CD4-positive, alpha-beta T cell treated with Interleukin-12 subunit alpha and Interleukin-12 subunit beta, for 1 hour (primary cell): Measurements from ENCODE around the gene FBXO28.

Experiments
- DNase-seq: peaks from one replicate; pipeline ENCODE4 v3.0.0-alpha.2; 2020

The FBXO28 gene

DNA sequence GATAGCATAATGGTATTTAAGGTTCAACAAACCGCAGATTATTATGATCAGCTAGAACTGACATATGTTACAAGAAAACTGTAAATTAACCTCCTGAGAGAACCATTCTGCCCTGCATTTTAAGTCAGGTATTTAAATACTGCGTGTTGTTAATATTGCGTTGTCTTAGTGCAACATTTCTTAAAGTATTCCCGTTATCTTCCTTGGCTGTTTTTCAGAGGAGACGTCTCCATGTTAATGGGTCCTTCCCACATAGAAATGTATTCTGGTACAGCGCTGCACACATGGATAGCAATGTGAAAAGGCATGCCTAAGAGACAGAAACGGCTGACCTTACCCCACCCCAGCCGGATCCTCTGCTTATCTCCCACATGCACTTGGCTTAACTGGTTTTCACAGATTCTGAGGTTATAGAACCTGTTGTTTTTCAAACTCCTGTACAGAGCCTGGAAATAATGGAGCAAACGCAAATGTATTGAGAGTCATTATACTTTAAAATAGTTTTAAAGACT, 46.3 kb downstream of the FBXO28 start:
- DNase-seq: no peak

DNA sequence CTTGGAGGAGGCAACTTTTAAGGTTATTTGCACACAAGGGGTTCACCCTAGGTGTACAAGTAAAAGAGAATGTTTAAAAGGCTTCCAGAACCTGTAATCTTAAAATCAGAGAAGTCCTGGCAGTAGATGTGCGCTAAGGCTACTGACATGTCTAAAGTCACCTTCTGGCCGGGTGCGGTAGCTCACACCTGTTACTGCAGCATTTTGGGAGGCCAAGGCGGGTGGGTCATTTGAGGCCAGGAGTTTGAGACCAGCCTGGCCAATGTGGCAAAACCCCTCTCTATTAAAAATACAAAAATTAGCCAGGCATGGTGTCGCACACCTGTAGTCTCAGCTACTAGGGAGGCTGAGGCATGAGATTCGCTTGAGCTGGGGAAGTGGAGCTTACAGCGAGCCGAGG, 48.9 kb downstream of the FBXO28 start:
- no peak for DNase-seq

DNA sequence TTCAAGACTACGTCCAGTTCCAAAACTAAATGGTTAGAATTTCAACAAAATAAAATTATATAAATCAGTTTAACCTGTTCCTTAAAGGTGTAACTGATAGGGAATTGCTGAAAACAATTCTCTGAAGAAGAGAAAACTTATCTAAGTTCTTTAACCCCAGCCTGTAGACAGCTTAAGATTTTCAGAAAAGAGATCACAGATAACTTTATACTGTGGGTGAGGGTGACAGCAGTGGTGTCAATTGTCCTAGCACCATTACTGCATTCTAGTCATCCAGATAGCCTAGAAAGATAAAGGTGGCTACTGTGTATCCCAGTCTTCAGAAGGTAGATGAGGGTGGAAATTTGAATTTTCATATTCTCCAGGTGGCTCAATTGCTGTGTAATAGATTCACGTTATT, 49.4 kb downstream of the FBXO28 start:
- no peak for DNase-seq

DNA sequence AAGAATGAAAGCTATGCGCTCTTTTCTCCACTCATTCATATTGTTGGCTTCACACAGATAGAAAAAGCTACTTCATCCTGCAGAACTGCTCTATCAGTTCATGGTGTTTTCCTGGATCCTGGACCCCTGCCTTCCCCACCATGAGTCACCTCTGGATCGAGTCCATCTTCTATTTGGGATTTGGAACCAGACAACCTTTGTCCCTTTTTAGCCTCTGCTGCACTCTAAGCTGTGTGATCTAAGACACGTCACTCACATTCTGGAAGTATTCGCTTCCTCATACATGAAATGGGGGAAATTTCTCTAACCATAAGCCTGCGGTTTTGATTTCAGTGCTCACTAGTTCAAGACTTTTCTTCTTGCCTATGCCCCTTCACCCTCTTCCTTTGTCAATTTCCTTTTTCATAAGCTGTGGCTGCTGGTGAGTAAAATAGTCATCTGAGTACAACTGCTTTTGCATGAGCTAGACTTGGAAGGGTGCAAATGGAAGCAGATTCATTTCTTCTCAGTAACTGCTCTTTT, 55.0 kb downstream of the FBXO28 start:
- peak; percentile 61 for DNase-seq

DNA sequence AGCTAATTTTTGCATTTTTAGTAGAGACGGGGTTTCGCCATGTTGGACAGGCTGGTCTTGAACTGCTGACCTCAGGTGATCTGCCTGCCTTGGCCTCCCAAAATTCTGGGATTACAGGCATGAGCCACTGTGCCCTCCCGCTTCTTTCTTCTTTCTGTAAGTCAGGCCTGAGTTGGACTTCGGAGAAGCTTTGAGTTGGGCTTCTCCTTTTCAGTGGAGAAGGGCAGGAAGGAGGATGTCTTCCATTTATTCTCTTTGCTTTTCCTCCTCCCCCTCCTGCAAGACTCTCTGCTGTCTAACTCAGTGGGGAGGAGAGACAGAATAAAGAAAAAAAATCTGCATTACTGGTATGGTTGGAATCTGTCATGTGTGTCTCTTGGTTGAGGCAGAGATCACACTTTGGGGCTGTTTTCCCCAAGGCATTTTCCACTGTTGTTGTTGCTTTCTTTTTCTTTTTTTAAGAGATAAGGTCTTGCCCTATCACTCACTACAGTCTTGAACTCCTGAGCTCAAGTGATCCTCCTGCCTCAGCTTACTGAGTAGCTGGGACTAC, 55.9 kb downstream of the FBXO28 start:
- DNase-seq: no peak

DNA sequence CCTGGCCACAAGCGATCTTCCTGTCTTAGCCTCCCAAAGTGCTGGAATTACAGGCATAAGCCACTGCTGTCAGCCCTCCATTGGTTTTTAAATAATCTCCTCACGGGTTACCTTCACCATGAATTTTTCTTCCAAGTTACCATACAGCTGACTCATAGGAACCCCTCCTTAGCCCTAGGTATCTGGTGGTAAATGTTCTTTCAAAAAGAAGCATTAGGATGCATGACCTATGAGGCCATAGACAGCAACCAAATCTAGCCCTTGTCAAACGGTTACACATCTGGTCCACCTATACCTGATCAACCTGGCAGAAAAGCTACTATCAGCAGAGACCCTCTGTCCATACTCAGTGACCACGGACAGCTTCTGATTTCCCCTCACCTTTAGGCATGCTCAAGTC, 56.4 kb downstream of the FBXO28 start:
- DNase-seq: no peak

DNA sequence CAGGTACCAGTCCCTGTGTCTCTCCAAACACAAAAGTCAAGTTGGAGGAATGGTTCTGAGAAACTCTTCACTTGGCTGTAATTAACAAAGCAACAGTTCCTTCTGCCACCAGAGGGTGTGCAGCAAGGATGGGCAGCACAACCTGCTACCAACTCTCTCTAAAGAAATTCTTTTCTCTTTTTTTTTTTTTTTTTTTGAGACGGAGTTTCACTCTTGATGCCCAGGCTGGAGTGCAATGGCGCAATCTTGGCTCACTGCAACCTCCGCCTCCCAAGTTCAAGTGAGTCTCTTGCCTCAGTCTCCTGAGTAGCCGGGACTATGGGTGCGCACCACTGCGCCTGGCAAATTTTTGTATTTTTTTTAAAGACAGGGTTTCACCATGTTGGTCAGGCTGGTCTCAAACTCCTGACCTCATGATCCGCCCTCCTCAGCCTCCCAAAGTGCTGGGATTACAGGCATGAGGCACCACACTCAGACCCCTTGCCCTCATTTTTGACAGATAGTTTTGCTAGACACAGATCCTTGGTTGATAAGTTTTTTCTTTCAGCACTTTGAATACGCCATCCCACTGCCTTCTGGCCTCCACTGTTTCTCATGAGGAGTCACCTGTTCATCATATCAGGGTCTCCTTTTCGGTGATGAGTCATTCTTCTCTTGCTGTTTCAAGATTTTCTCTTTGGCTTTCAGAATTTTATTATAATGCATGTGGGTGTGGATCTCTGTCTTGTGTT, 57.0 kb downstream of the FBXO28 start:
- peak; percentile 60 for DNase-seq

DNA sequence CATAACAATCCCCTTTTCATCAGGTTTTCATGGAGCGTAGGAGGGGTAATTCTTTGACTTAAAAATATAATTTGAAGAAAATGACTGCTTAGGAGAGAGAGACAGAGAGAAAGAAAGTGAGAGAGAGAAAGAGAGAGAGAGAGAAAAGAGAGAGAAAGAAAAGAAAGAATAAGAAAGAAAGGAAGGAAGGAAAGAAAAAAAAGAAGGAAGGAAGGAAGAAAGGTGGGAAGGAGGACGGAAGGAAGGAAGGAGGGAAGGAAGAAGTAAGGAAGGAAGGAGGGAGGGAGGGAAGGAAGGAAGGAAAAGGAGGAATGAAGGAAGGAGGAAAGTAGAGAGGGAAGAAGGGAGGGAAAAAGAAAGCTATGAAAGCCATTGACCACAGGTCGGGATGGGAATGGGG, 58.3 kb downstream of the FBXO28 start:
- DNase-seq: no peak

DNA sequence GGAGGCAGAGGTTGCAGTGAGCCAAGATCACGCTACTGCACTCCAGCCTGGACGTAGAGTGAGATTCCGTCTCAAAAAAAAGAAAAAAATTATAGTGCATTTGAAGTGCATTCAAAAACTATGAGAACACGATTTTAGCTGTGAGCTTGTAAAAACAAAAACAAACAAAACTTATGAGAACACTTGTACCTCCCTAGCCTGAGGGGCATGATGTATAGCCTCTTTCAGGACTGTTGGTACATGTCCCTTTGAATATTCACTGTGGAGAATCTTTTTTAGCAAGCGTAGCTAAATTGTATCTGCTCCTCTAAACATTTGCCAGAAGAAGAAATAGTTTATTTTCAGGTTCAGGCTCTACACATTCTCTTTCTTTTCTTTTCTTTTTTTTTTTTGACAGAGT, 59.6 kb downstream of the FBXO28 start:
- DNase-seq: no peak

DNA sequence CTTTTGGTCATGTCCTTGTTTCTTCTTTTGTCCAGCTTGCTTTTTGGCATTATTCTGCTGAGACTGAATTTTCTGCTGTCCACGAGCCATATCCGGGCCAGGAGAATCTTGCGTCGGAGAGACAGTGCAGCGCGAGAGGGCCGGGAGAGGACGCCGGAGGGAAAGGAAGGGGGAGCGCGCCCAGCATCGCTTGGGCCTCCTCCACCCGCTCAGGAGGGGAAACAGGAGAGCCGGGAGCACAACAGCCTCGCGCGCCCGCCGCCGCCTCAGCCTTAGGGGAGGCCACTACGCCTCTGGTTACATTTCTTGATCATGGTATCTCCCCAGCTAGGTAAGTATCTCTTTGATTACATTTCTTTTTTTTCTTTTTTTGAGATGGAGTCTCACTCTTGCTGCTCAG, 61.7 kb downstream of the FBXO28 start:
- peak; percentile 62 for DNase-seq

DNA sequence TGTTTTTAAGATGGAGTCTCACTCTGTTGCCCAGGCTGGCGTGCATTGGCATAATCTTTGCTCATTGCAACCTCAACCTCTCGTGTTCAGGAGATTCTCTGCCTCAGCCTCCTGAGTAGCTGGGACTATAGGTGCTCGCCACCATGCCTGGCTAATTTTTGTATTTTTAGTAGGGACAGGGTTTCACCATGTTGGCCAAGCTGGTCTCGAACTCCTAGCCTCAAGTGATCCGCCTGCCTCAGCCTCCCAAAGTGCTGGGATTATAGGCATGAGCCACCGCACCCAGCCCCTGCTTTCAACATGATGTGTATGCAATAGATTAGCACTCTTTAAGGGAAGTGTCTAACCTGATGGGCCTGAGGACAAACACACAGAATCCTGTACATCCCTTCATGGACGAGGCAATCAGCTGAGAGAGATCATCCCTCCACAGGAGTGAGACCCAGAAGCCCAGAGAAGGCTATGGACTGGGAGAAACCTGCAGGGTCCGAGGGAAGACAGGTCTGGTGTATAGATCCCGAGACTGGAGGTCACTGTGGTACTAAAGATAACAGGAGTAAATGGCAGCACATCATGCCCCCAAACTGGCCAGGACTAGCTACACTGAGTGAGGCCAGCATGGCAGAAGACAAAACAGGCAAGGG, 63.6 kb downstream of the FBXO28 start:
- DNase-seq: no peak

DNA sequence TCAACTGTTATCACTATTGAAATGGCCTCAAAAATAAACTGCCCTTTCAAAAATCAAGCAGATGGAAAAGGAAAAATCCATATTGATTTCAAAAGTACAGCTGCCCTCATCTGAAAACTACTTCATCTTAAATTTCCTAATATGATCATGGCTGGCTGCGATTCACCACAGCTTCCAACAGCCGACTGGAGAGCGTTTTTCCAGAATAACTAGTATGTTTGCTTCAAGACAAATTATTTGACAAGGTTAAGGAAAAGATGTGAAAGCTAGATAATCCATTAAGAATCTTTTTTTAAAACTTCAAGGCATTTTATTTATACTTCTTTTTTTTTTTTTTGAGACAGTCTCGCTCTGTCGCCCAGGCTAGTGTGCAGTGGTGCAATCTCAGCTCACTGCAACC, 65.0 kb downstream of the FBXO28 start:
- no peak for DNase-seq

DNA sequence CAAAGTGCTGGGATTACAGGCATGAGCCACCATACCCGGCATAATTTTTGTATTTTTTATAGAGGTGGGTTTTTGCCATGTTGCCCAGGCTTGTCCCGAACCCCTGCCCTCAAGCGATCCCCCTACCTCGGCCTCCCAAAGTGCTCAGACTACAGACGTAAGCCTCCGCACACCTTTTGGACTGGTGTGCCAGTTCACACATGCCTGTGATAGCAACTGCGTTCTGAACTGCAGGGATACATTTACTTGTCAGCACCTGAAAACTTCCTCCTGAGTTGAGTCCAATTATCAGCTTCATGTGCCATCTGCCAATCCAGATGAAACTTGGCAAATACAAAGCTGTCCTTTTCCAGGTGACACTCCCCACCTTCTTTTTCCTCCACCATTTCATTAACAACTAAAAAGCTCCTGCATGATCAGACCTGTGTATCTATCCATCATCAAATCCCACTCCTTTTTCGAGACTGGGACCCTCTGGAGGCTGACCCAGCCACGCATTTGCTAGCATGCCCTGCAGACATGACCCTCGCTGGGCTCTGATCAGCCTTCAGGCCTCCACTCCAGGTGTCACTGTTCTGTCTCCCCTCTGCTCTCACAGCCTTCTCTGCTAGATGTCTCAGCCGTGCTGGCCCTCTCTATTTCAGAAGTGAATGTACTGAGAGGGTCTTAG, 67.0 kb downstream of the FBXO28 start:
- DNase-seq: no peak

DNA sequence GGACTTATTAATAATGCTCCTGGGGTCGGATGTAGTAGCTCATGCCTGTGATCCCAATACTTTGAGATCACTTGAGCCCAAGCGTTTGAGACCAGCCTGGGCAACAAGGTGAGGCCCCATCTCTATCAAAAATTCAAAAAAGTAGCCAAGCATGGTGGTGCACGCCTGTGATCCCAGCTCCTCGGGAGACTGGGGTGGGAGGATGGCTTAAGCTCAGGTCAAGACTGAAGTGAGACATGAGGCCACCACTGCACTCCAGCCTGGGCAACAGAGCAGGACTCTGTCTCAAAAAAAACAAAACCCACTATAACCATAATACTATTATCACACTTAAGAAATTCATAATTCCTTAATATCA, 67.5 kb downstream of the FBXO28 start:
- DNase-seq: no peak

DNA sequence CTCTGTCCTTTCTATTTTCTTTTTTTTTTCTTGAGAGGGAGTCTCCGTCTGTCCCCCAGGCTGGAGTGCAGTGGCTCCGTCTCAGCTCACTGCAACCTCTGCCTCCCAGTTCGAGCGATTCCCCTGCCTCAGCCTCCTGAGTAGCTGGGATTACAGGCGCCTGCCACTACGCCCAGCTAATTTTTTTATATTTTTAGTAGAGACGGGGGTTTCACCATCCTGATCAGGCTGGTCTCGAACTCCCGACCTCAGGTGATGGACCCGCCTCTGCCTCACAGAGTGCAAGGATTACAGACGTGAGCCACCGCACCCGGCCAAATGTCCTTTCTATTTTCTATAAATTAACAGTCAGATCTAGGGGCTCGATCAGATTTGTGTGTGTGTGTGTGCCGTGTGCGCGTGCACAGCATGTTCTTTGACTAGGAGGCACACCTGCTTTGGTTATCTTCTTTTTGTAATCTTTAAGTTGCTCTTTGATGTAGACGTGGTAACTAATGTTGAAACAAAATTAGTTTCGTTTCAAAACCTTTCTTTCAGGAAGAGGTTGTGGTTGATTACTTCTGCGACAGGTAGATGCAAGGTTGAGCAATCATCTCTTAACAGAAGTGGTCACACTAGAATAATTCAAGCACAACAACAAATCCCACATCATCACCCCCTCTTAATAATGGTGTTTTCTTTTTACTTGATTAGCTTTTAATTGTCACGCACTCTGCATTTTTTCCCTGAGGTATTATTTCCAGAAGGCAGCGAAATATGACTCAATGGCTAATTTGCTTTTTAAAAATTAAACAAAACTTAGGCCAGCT, 68.3 kb downstream of the FBXO28 start:
- peak; percentile 79 for DNase-seq

DNA sequence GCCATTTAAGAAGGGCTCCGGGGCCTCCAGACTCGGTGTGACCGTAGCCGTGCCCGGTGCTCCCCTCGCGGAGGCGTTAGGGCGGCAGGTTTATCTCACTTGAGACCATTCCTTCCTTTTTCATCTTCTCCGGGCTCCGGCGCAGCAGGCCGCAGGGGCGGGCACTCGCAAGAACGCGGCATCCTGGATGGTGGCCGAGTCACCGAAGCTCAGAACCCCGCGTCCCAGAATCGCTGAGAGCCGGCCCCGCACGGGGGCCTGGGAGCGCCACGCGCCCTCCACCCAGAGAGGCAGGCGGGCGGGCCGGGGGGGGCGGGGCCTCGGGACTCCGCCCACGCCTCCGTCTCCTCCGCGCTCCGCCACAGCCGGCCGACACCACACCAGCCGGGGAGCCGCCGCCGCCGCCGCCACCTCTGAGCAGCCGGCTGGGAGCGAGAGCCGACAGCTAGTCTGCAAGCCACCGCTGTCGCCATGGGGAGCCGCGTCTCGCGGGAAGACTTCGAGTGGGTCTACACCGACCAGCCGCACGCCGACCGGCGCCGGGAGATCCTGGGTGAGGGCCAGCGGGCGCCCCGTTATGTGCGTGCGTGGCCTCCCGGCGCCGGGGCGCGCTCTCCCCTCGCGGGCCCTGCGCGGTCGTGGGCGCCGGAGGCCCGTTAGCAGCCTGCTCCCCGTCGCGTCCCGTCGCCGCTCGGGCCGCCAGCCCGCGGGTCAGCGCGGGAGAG, 69.1 kb downstream of the FBXO28 start, which contains the start of gene DEGS1:
Gene DEGS1, plus strand, starts transcription at position 375 of the 725 bp plus-strand sequence. Its CDS starts 97 bp downstream, at position 472.
- peak; percentile 87 for DNase-seq

DNA sequence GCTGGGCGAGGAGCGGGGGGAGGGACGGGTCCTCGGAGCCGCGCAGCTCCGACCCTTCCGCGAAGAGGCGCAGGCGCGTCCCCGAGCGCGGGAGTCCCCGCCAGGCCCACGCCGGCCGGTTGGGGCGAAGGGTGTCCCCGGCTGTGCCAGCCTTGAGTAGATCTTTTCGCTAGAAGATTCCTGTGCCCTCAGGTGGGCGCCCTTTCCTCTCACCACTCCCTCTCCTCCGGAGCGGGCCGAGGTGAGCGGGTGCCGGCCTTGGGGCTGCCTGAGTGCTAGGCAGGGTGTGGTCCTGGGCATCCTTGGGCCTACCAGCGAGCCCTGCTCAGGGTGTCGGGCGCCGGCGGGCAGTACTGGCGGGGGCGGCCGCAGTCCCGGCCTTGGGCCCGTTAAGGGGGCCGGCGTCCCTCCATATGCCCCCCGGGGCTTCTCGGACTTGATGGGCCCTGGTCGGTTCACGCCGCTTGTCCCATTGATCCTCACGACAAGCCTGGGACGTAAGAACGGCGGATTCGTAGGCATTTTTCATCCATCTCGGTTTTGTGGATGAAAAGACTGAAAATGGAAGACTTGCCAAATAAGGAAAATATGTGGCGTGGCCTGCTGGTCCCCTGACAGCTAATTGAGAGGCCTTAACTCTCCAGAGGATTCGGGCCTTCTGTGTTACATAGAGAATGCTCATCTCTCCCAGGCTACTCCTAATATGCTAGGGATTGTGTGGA, 69.8 kb downstream of the FBXO28 start:
- peak; percentile 67 for DNase-seq

DNA sequence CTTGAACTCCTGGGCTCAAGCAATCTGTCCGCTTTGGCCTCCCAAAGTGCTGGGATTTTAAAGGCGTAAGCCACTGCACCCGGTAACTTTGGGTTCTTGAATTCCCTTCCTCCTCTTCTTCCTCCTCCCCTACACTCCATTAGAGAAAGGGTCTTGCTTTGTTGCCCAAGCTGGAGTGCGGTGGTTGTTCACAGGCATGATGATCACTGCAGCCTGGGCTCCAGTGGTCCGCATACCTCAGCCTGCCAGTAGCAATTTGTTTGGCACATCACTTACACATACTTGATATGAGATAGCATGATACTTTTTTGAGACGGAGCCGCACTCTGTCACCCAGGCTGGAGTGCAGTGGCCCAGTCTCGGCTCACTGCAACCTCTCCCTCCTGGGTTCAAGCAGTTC, 71.3 kb downstream of the FBXO28 start:
- no peak for DNase-seq

DNA sequence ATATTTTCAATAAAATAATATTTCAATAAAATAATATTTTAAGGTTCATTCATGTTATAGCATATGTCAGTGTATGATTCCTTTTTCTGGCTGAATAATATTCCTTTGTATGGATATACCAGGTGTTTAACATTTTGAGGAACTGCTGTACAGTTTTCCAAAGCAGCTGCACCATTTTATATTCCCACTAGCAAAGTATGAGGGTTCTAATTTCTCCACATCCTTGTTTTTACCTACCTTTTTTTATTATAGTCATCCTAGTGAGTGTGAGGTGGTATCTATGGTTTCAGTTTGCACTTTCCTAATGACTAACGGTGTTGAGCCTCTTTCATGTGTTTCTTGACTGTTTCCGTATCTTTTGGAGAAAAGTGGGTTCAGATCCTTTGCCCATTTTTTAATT, 74.4 kb downstream of the FBXO28 start:
- no peak for DNase-seq

DNA sequence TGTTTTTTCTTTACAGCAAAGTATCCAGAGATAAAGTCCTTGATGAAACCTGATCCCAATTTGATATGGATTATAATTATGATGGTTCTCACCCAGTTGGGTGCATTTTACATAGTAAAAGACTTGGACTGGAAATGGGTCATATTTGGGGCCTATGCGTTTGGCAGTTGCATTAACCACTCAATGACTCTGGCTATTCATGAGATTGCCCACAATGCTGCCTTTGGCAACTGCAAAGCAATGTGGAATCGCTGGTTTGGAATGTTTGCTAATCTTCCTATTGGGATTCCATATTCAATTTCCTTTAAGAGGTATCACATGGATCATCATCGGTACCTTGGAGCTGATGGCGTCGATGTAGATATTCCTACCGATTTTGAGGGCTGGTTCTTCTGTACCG, 75.7 kb downstream of the FBXO28 start:
- DNase-seq: no peak
